Measurements from ENCODE around the gene ANKS1A.
"Not testable (repeated sequence)": the region's sequence is repeated elsewhere in the genome, so short reads cannot be mapped to it uniquely, and the experiment has no call there.

ANKS1A gene

DNA sequence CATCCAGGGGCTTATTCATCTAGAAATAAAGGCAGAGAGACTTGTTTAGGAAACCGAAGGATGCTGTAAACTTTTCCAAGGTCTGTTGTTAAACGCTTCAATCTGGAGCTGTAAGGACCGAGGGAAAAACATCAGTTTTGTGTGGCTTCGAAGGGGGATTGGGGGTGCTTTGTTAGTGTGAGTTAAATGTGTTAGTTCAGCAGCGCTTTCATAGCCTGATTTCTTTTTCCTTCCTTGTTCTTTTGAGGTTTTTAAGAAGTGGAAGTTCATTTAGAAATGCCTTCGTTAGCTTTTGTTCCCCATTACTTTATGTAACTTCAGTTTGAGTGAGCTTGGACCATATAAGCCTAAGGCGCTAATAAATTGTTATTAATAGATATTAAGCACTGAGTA lies 1.5 kb downstream of the ANKS1A start:
- TF ChIP-seq, protein P1, sequence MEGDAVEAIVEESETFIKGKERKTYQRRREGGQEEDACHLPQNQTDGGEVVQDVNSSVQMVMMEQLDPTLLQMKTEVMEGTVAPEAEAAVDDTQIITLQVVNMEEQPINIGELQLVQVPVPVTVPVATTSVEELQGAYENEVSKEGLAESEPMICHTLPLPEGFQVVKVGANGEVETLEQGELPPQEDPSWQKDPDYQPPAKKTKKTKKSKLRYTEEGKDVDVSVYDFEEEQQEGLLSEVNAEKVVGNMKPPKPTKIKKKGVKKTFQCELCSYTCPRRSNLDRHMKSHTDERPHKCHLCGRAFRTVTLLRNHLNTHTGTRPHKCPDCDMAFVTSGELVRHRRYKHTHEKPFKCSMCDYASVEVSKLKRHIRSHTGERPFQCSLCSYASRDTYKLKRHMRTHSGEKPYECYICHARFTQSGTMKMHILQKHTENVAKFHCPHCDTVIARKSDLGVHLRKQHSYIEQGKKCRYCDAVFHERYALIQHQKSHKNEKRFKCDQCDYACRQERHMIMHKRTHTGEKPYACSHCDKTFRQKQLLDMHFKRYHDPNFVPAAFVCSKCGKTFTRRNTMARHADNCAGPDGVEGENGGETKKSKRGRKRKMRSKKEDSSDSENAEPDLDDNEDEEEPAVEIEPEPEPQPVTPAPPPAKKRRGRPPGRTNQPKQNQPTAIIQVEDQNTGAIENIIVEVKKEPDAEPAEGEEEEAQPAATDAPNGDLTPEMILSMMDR (IDR thresholded peaks at IDR 0.05; ENCODE audit: poor library complexity, severe bottlenecking) = no peak
- no peak overlapping the region for H3K27ac ChIP-seq (ENCODE audit: poor library complexity, severe bottlenecking)
- no peaks in the 10 kb centered on the region for H3K27me3 ChIP-seq (ENCODE audit: insufficient read depth, poor library complexity, severe bottlenecking)
- DNase-seq (ENCODE audit: low spot score) (no peak), ATAC-seq (ENCODE audit: low read depth) (no peak)
- peaks cover 14% of the 10 kb centered on the region for H3K4me1 ChIP-seq (ENCODE audit: insufficient read depth, poor library complexity, severe bottlenecking)
- no peaks in the 10 kb centered on the region for H3K9me3 ChIP-seq (ENCODE audit: severe bottlenecking)
- peaks cover 3% of the 10 kb centered on the region; the same call in 1 of the 2 replicates for H3K36me3 ChIP-seq (ENCODE audit: low read depth)
- peak overlapping the region; percentile 96 for H3K4me3 ChIP-seq (ENCODE audit: severe bottlenecking)

DNA sequence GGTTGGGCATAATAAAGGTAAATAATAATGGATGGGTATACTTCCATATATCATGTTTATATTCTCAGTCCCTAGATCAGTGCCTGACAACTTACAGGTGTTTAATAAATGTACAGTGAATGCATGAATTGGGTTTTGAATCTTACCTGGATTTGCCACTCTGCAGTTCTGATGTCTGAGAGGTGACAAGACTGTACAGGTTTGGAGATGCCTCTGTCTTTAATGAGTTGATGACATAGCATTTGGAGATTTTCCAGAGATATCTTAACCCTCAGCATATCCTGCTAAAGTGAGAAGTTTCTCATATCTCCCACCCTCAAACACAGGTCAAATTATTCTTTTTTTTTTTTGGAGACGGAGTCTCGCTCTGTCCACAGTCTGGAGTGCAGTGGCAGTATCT lies 2.2 kb downstream of the ANKS1A start:
- DNase-seq (ENCODE audit: low spot score) (no peak), ATAC-seq (ENCODE audit: low read depth) (no peak)
- Histone ChIP-seq H3K36me3 (ENCODE audit: low read depth) (no peaks in the 10 kb centered on the region), H3K4me1 (ENCODE audit: insufficient read depth, poor library complexity, severe bottlenecking) (peaks cover 14% of the 10 kb centered on the region), H3K27ac (ENCODE audit: poor library complexity, severe bottlenecking) (no peak overlapping the region), H3K9me3 (ENCODE audit: severe bottlenecking) (no peaks in the 10 kb centered on the region), H3K27me3 (ENCODE audit: insufficient read depth, poor library complexity, severe bottlenecking) (no peaks in the 10 kb centered on the region), H3K4me3 (ENCODE audit: severe bottlenecking) (no peak overlapping the region)
- TF ChIP-seq, protein P1 (IDR thresholded peaks at IDR 0.05; ENCODE audit: poor library complexity, severe bottlenecking) = no peak

DNA sequence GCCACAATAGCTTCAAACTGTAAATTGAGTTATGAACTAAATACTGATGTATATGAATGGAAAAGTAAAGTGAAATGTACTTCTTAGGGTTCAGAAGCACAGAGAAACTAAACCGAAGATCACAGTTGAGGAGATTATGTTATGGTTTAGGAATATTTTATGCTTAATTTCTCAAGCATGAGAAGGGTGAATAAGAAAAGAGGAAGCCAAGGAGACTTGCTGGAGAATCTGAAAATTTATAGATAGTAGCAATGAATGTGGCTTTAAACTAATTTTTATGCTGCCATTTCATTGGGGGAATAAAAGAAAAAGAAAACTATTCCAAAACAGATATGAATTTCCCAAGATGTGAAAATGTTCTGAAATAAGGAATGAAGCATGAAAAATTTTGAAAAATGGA lies 5.6 kb downstream of the ANKS1A start:
- DNase-seq (ENCODE audit: low spot score) (no peak), ATAC-seq (ENCODE audit: low read depth) (no peak)
- Histone ChIP-seq H3K4me3 (ENCODE audit: severe bottlenecking) (no peak overlapping the region), H3K27ac (ENCODE audit: poor library complexity, severe bottlenecking) (no peak overlapping the region), H3K4me1 (ENCODE audit: insufficient read depth, poor library complexity, severe bottlenecking) (peaks cover 9% of the 10 kb centered on the region), H3K36me3 (ENCODE audit: low read depth) (no peaks in the 10 kb centered on the region), H3K27me3 (ENCODE audit: insufficient read depth, poor library complexity, severe bottlenecking) (no peaks in the 10 kb centered on the region), H3K9me3 (ENCODE audit: severe bottlenecking) (no peaks in the 10 kb centered on the region)
- TF ChIP-seq, protein P1 (IDR thresholded peaks at IDR 0.05; ENCODE audit: poor library complexity, severe bottlenecking) = no peak

DNA sequence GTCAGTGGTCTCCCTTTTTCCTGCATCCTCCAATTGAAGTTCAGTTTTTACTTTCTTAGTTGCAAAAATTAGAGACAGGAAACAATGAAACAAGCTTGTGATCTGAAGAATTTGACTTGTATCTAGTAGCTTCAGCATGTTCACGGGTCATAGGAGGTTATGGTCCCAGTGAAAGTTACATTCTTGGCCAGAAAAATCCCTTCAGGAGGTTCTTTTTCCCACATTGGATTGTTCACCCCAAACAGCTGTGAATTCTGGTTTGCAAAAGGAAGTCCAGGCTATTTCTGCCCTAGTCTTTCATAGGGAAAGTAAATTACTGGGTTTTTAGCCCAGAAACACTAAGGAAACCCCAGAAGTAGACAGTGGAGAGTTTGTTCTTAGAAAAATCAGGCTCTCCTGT lies 8.1 kb downstream of the ANKS1A start:
- H3K36me3 ChIP-seq (ENCODE audit: low read depth) = no peaks in the 10 kb centered on the region
- ATAC-seq (ENCODE audit: low read depth) (no peak), DNase-seq (ENCODE audit: low spot score) (no peak)
- TF ChIP-seq, protein P1 (IDR thresholded peaks at IDR 0.05; ENCODE audit: poor library complexity, severe bottlenecking) = no peak
- H3K27me3 ChIP-seq (ENCODE audit: insufficient read depth, poor library complexity, severe bottlenecking) = no peaks in the 10 kb centered on the region
- H3K27ac ChIP-seq (ENCODE audit: poor library complexity, severe bottlenecking) = no peak overlapping the region
- H3K9me3 ChIP-seq (ENCODE audit: severe bottlenecking) = no peaks in the 10 kb centered on the region
- H3K4me3 ChIP-seq (ENCODE audit: severe bottlenecking) = no peak overlapping the region
- no peaks in the 10 kb centered on the region for H3K4me1 ChIP-seq (ENCODE audit: insufficient read depth, poor library complexity, severe bottlenecking)

DNA sequence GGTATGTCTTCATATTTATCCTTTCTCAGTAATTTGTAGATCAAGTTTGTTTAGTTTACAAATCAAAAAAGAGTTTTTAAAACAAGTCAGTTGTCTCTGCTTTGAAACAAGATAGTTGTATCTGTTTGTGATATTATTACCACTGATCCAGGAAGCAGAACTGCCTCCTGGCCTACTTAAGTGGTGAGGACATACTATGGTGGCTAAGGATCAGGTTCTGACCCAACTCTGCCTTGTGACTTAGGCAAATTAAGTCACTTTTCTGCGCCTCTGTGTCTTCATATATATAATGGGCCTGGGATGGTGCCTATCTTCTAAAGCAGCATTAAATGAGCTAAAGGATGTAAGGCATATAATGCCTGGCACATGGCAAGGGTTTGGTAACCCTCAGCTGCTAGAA lies 8.7 kb downstream of the ANKS1A start:
- TF ChIP-seq, protein P1 (IDR thresholded peaks at IDR 0.05; ENCODE audit: poor library complexity, severe bottlenecking) = no peak
- no peaks in the 10 kb centered on the region for H3K27me3 ChIP-seq (ENCODE audit: insufficient read depth, poor library complexity, severe bottlenecking)
- H3K36me3 ChIP-seq (ENCODE audit: low read depth) = no peaks in the 10 kb centered on the region
- no peak overlapping the region for H3K4me3 ChIP-seq (ENCODE audit: severe bottlenecking)
- ATAC-seq (ENCODE audit: low read depth) (no peak), DNase-seq (ENCODE audit: low spot score) (no peak)
- H3K4me1 ChIP-seq (ENCODE audit: insufficient read depth, poor library complexity, severe bottlenecking) = no peaks in the 10 kb centered on the region
- no peaks in the 10 kb centered on the region for H3K9me3 ChIP-seq (ENCODE audit: severe bottlenecking)
- H3K27ac ChIP-seq (ENCODE audit: poor library complexity, severe bottlenecking) = no peak overlapping the region

DNA sequence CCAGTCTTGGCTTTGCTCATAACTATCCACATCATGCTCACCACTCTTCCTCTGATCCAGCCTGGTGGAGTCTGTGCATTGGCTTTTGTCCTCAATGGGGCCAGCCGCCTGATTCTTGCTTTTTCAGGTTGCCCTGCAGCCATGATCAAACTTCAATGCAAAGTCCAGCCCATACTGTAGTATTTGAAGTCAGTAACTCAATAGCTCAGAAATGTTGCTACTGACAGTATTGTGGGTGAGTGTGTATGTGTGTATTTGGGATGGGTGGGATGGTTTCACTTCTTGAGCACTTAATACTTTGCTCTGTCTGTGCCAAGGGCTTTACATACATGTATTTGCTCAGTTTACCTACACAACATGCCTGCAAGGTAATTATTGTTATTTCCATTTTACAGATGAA lies 10.7 kb downstream of the ANKS1A start:
- ATAC-seq (ENCODE audit: low read depth); H3K9me3 ChIP-seq (ENCODE audit: severe bottlenecking); H3K36me3 ChIP-seq (ENCODE audit: low read depth); H3K27me3 ChIP-seq (ENCODE audit: insufficient read depth, poor library complexity, severe bottlenecking); H3K4me1 ChIP-seq (ENCODE audit: insufficient read depth, poor library complexity, severe bottlenecking); H3K4me3 ChIP-seq (ENCODE audit: severe bottlenecking); DNase-seq (ENCODE audit: low spot score); H3K27ac ChIP-seq (ENCODE audit: poor library complexity, severe bottlenecking): not testable (repeated sequence)
